Suppressor macrophage treated with lipopolysaccharide for 1 hour (primary cell): ENCODE data around the gene HAGHL.

Source experiments
- DNase-seq, 3 donors: peaks; one replicate each; pipeline ENCODE4 v3.0.0-alpha.2; 2020 to 2022

Gene HAGHL

GRCh38 chr16:726438-727290, at the start of gene HAGHL, which contains the start of gene CCDC78:
HAGHL (plus strand) TSS chr16:727106; CDS start chr16:727510, 404 bp downstream.
CCDC78 (minus strand) TSS chr16:726443; CDS start chr16:726367, 76 bp downstream.
- DNase-seq: peak; percentile 42 to 73 (median 60)

- DNase-seq: no peak
Measured at GRCh38 chr16:677316-678190, 49.4 kb upstream of the HAGHL start.

GRCh38 chr16:678209-678857, 48.6 kb upstream of the HAGHL start:
- no peak for DNase-seq

GRCh38 chr16:678858-679813, 47.8 kb upstream of the HAGHL start:
- DNase-seq: peak; percentile 54 to 75 (median 62)

GRCh38 chr16:679814-680624, 46.9 kb upstream of the HAGHL start, which contains the start of gene STUB1:
STUB1 (plus strand) TSS chr16:680410; CDS start chr16:680526, 116 bp downstream.
- peak; percentile 93 to 99 (median 96) for DNase-seq

- DNase-seq: no peak
Measured at GRCh38 chr16:680625-680945, 46.3 kb upstream of the HAGHL start.

- DNase-seq: peak; percentile 45 to 71 (median 53)
Measured at GRCh38 chr16:680967-681745, 45.8 kb upstream of the HAGHL start.

GRCh38 chr16:681746-682427, 45.0 kb upstream of the HAGHL start:
- no peak for DNase-seq

- no peak for DNase-seq
Measured at GRCh38 chr16:682493-683395, 44.2 kb upstream of the HAGHL start.

GRCh38 chr16:683396-684070, 43.4 kb upstream of the HAGHL start:
- no peak for DNase-seq

- DNase-seq: peak; percentile 98 to 99 (median 99)
Measured at GRCh38 chr16:684071-684794, 42.7 kb upstream of the HAGHL start, which contains the start of gene JMJD8. JMJD8 (minus strand) TSS chr16:684334; CDS start chr16:684319, 15 bp downstream.

- DNase-seq: no peak
Measured at GRCh38 chr16:684961-685696, 41.8 kb upstream of the HAGHL start.

GRCh38 chr16:685967-686366, 40.9 kb upstream of the HAGHL start:
- peak; percentile 50 to 76 (median 52) for DNase-seq

GRCh38 chr16:686459-687260, 40.2 kb upstream of the HAGHL start:
- DNase-seq: no peak

- no peak for DNase-seq
Measured at GRCh38 chr16:687499-687898, 39.4 kb upstream of the HAGHL start.
